Vagina (tissue), 2 donors: ENCODE results near the gene PPP1R3A. TPM values are rescaled to one million over a fixed set of nuclear protein-coding genes. Genes with fewer than 3 reads are reported as not detected.

ENCODE experiments used
- DNase-seq, 2 donors: peaks; one replicate each; pipeline ENCODE4 v3.0.0-alpha.2; 2017; ENCODE audit errors: extremely low spot score in 2 of 2
- H3K27ac ChIP-seq: fragments of 200-600 bp; sonication (generic); one replicate; pipeline ENCODE4 v1.5.1; 2019
- H3K27me3 ChIP-seq: fragments of 200-600 bp; sonication (generic); one replicate; pipeline ENCODE4 v1.5.1; 2019
- H3K36me3 ChIP-seq, 2 donors: fragments of 200-600 bp; sonication (generic); one replicate each; pipeline ENCODE4 v1.5.1; 2017 to 2019
- H3K4me1 ChIP-seq: fragments of 200-600 bp; sonication (generic); one replicate; pipeline ENCODE4 v1.5.1; 2019
- H3K4me3 ChIP-seq, 2 donors: fragments of 200-600 bp; sonication (generic); 1 replicate in 1 of 2; 2 replicates in 1 of 2; pipeline ENCODE4 v1.5.1; 2016 to 2019
- H3K9me3 ChIP-seq: fragments of 200-600 bp; sonication (generic); one replicate; pipeline ENCODE4 v1.5.1; 2019
- POLR2A ChIP-seq, 2 donors: fragments of 450-650 bp; IDR thresholded peaks; one replicate each; pipeline ENCODE4 v1.6.1; 2017; ENCODE audit warnings: antibody characterized with exemption in 2 of 2, mild to moderate bottlenecking in 2 of 2, moderate library complexity in 2 of 2
- POLR2AphosphoS5 ChIP-seq, 2 donors: sonication (generic); formaldehyde crosslinking; IDR thresholded peaks; one replicate each; pipeline ENCODE4 v1.9.0; 2017; ENCODE audit warnings: antibody characterized with exemption in 2 of 2, mild to moderate bottlenecking in 2 of 2, low read depth in 1 of 2; ENCODE audit not compliant: insufficient read depth in 1 of 2
- intact Hi-C: fragments of 100-400 bp; cut with DNase I; formaldehyde crosslinking; loops from one replicate; pipeline ENCODE4 v1.15.1; 2023
- total RNA-seq: library from RNA; depleted of rRNA; stranded (reverse); fragments of >200 nt; gene quantifications from one replicate; pipeline ENCODE4 v1.2.3, GENCODE V29; 2016
- TF ChIP-seq, protein P1 (sequence below), 3 experiments: fragments of 450-650 bp in 2 of 3; fragments of 200-600 bp in 1 of 3; sonication (generic) in 1 of 3; IDR thresholded peaks; one replicate each; pipeline ENCODE4 v1.5.1; 2017 to 2019; ENCODE audit warnings: antibody characterized with exemption in 3 of 3, mild to moderate bottlenecking in 2 of 3, moderate library complexity in 2 of 3

The PPP1R3A gene
- total RNA-seq, 1 donor from 2014 or later: not detected

DNA sequence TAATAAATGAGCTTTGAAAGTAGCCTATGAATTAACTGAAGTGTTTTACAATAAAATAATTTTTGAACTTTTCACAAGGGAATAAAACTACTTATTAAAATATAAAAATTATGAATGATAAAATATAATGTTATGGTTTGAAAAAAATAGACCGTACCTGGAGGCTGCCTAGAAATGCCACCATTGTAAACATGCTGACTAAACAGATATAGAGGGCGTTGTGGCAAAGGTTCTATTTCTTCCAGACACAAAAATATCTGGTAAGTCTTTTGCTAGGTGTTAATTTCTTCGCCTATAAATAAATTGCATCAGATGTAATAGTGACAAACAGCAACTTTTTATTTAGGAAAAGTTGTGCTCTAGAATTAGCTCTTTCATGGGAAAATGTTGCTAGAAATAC, 11.2 kb downstream of the PPP1R3A start:
- Histone ChIP-seq H3K27me3 (no peaks in the 10 kb centered on the region), H3K36me3 (no peaks in the 10 kb centered on the region), H3K4me3 (no peak overlapping the region), H3K9me3 (no peaks in the 10 kb centered on the region), H3K27ac (no peak overlapping the region), H3K4me1 (no peaks in the 10 kb centered on the region)
- TF ChIP-seq, protein P1, sequence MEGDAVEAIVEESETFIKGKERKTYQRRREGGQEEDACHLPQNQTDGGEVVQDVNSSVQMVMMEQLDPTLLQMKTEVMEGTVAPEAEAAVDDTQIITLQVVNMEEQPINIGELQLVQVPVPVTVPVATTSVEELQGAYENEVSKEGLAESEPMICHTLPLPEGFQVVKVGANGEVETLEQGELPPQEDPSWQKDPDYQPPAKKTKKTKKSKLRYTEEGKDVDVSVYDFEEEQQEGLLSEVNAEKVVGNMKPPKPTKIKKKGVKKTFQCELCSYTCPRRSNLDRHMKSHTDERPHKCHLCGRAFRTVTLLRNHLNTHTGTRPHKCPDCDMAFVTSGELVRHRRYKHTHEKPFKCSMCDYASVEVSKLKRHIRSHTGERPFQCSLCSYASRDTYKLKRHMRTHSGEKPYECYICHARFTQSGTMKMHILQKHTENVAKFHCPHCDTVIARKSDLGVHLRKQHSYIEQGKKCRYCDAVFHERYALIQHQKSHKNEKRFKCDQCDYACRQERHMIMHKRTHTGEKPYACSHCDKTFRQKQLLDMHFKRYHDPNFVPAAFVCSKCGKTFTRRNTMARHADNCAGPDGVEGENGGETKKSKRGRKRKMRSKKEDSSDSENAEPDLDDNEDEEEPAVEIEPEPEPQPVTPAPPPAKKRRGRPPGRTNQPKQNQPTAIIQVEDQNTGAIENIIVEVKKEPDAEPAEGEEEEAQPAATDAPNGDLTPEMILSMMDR (IDR thresholded peaks at IDR 0.05): no peak
- TF ChIP-seq POLR2A (IDR thresholded peaks at IDR 0.05) (no peak), POLR2AphosphoS5 (IDR thresholded peaks at IDR 0.05; ENCODE audit: insufficient read depth in 1 of 2, low read depth in 1 of 2) (no peak)
- intact Hi-C loops: no loop called here
- no peak for DNase-seq

GRCh38 chr7:113904521-113904920, 14.3 kb downstream of the PPP1R3A start:
- H3K27me3 ChIP-seq: no peaks in the 10 kb centered on the region
- DNase-seq: no peak
- no peaks in the 10 kb centered on the region for H3K36me3 ChIP-seq
- no peaks in the 10 kb centered on the region for H3K9me3 ChIP-seq
- H3K4me3 ChIP-seq: no peak overlapping the region
- TF ChIP-seq, protein P1 (IDR thresholded peaks at IDR 0.05): no peak
- H3K4me1 ChIP-seq: no peaks in the 10 kb centered on the region
- intact Hi-C loops: no loop called here
- no peak overlapping the region for H3K27ac ChIP-seq

GRCh38 chr7:113892818-113893217, 26.0 kb downstream of the PPP1R3A start:
- Histone ChIP-seq H3K4me3 (no peak overlapping the region), H3K4me1 (no peaks in the 10 kb centered on the region), H3K36me3 (no peaks in the 10 kb centered on the region), H3K27me3 (no peaks in the 10 kb centered on the region), H3K9me3 (no peaks in the 10 kb centered on the region), H3K27ac (no peak overlapping the region)
- no peak for DNase-seq
- TF ChIP-seq POLR2AphosphoS5 (IDR thresholded peaks at IDR 0.05; ENCODE audit: insufficient read depth in 1 of 2, low read depth in 1 of 2): no peak
- no peak for TF ChIP-seq POLR2A (IDR thresholded peaks at IDR 0.05)
- TF ChIP-seq, protein P1 (IDR thresholded peaks at IDR 0.05): no peak
- intact Hi-C loops: no loop called here

- no peaks in the 10 kb centered on the region for H3K4me1 ChIP-seq
- no peak overlapping the region for H3K27ac ChIP-seq
- no peaks in the 10 kb centered on the region for H3K27me3 ChIP-seq
- no peaks in the 10 kb centered on the region for H3K9me3 ChIP-seq
- intact Hi-C loops: no loop called here
- H3K4me3 ChIP-seq: no peak overlapping the region
- no peak for DNase-seq
- no peak for TF ChIP-seq POLR2A (IDR thresholded peaks at IDR 0.05)
- H3K36me3 ChIP-seq: no peaks in the 10 kb centered on the region
These were observed 27.0 kb downstream of the PPP1R3A start for GRCh38 chr7:113891828-113892227.

DNA sequence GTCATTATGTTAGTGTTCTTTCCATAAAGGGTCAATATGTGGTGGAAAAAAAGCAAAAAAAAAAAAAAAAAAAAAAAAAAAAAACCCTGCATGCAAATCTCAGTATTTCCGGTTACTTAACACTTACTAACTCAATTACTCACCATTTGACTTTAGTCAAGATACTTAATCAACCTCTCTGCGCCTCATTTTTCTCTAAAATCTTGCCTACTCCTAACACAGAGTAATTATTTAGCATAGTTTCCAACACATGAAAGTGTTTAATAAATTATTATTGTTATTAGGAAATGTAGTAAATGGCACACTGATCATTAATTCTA, 27.8 kb downstream of the PPP1R3A start:
- H3K9me3 ChIP-seq: no peaks in the 10 kb centered on the region
- no peak overlapping the region for H3K4me3 ChIP-seq
- no peak overlapping the region for H3K27ac ChIP-seq
- TF ChIP-seq, protein P1 (IDR thresholded peaks at IDR 0.05): no peak
- TF ChIP-seq POLR2A (IDR thresholded peaks at IDR 0.05): no peak
- no peak for TF ChIP-seq POLR2AphosphoS5 (IDR thresholded peaks at IDR 0.05; ENCODE audit: insufficient read depth in 1 of 2, low read depth in 1 of 2)
- no peak for DNase-seq
- H3K36me3 ChIP-seq: no peaks in the 10 kb centered on the region
- no peaks in the 10 kb centered on the region for H3K4me1 ChIP-seq
- no peaks in the 10 kb centered on the region for H3K27me3 ChIP-seq
- intact Hi-C loops: no loop called here
